Tongue (tissue), 2 donors: ENCODE results near the gene IFT172. TPM values are rescaled to one million over a fixed set of nuclear protein-coding genes. Genes with fewer than 3 reads are reported as not detected.

ENCODE experiments used
- DNase-seq: peaks from one replicate; pipeline ENCODE4 v3.0.0-alpha.2; 2015
- total RNA-seq: library from RNA; depleted of rRNA; stranded (reverse); fragments of >200 nt; gene quantifications from one replicate; pipeline ENCODE4 v1.2.3, GENCODE V29; 2014

The IFT172 gene
- total RNA-seq, 1 donor from 2014 or later, result 23.1 TPM

DNA sequence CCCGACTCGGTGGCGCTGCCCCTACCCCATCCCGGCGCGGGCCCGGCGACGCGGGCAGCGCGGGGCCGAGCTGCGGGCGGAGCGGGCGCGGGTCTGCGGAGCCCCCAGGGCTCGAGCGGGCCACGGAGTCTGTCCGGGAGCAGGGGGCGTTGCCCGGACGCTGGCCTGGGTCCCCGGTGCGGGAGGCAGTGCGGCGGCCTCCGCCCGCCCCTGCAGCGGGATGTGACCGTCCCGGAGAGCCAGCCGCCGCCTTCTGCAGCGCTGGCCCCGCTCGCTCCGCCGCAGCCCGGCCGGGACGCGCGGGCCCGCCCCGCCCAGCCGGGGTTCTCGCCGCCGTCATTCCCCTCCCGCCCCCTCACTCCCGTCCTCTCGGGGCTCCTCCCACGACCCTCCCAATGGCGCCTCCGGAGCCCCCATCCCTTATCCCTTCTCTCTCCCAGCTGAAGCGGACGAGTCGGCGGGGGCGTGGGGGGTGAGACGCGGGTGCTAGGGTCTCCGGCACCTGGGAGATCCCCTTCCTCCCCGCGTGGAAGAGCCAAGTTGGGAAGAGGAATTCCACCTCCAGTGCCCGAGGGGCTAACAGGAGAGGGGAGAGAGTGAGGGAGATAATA, 5.5 kb upstream of the IFT172 start, which contains the start of gene FNDC4:
FNDC4 (minus strand) TSS at position 257 of the 611 bp plus-strand sequence. CDS start 521 bp downstream, outside the sequence.
- DNase-seq, result peak; percentile 54

- no peak for DNase-seq
Measured at GRCh38 chr2:27494284-27494943, 4.9 kb upstream of the IFT172 start.

- no peak for DNase-seq
Measured at GRCh38 chr2:27493948-27494283, 4.4 kb upstream of the IFT172 start.

- no peak for DNase-seq
Measured at GRCh38 chr2:27492557-27492956, 3.0 kb upstream of the IFT172 start.

DNA sequence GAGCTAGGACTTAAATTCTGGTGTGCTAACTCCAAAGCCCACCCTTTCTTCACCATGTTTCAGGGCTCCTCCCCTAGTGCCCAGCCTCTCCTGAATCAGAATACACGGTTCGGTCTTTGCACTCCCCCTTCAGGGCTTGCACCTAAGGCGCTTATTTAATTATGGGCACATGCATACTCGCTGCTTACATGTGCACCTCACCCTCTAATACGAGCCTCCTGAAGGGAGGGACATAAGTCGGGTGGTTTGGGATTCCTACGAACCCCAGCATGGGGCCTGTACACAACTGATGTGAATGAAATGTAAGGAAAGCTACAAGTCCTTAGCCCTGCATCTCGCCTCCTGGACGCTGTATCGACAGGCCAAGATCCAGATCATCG, 435 bp downstream of the IFT172 start:
- peak; percentile 43 for DNase-seq

DNA sequence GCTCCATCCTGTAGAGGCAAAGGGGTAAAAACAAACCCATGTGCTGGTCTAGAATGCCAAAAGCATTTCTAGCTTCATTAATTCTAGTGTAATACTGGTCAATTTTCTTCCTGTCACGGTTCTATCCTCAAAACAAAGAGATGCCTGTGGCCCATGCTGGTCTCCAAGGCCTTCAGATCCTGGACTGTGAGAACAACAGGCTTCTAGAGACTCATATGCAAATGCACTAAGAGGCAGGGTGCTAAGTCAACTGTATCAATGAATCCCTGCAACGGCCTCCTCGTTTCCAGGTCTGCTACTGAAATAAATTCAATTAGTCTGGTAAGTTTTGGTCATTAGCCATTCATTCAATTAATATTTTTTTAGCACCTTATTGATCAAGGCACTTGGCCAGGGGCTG, 4.0 kb downstream of the IFT172 start:
- no peak for DNase-seq

- DNase-seq, result no peak
Measured at GRCh38 chr2:27471961-27472360, 17.6 kb downstream of the IFT172 start.

GRCh38 chr2:27464443-27464842, 25.1 kb downstream of the IFT172 start:
- DNase-seq, result no peak

- no peak for DNase-seq
Measured at GRCh38 chr2:27461118-27461517, 28.4 kb downstream of the IFT172 start.

DNA sequence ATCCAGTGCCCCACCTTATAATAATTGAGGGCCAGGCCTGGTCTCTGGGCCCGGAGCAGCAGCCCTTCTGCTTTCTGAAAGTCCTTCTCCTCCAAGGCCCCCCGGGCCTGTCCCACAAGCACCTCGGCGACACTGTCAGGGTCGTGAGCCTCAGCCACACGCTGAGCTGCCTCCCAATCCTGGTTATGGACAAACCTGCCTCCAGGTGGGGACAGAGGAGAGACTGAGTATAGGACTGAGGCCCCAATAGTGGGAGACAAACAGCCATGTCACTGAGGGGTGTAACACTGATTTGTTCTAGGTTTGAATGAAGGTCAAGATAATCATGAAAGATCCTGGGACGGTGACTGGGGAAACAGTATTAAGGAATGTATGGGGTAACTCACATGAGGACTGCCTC, 35.6 kb downstream of the IFT172 start:
- DNase-seq, result no peak

DNA sequence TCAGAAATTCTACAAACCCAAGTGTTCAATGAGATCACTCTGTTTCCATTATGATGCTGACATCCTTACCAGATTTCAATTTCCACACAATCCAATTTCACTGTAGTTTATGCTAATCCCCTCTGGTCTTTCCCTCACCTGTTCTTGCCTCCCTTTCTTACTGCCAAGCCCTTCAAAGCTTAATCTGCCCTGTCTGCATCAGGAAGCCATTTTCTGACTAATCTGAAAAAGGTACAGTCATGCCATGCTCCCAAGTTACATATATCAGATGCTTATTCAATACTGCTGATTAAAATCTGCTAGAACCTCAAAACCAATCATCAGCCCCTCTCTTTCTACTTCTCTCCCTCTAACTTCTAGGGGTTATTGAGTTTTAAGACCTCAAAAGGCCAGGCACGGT, 38.4 kb downstream of the IFT172 start:
- no peak for DNase-seq

GRCh38 chr2:27448381-27448780, 41.2 kb downstream of the IFT172 start:
- no peak for DNase-seq

DNA sequence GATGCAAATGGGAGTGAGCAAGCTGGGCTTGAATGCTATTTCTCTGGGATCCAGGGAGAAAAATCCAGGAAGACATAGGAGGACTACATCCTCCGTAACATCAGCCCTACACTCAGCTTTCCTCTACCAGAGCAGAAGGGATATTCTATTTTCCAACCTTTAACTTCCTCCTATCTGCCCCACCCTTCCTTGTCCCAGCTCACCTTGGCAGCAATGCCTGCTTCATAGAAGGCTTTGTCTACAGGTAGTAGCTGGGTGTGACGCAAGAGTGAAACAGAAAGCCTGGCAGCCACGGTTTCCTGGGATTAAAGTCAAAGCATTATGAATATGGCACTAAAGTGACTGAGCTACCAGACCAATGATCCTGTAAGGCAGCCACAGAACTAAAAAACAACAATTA, 43.5 kb downstream of the IFT172 start:
- no peak for DNase-seq

DNA sequence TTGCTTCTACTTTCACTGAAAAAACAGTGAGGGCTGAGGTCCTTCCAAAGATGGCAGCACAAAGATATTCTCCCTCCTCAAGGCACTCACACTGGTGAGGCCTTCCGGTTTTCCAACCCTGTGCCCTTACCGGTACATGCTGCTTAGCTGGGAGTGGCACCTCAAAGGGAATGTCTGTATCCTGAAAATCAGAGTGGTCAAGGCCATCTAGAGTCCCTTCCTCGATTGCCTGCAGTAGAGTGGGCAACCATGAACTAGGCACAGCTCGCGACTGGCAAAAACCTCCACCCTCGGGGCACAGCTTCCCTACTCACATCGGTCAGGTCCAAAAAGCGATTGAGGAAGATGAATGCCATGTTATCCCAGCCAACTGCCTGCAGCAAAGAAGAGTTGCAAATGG, 43.9 kb downstream of the IFT172 start:
- no peak for DNase-seq

DNA sequence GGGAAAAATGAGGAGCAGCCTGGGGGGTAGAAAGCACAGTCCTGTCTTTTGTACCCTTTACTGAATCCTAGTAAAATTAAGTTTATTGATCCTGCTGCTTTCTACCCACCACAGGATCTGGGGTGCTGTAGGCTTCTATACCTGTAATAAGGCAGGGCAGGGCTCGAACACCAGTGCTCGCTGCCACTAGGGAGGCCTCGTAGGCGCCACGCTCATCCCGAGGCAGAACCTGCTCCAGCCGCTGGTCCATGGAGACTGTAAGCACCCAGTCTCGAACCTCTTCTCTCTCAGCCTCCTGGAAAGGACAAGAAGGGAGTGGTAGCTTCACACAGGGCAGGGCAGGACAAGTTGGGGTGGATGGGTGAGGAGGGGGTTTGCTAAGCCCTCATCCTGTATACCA, 44.4 kb downstream of the IFT172 start:
- DNase-seq, result no peak

DNA sequence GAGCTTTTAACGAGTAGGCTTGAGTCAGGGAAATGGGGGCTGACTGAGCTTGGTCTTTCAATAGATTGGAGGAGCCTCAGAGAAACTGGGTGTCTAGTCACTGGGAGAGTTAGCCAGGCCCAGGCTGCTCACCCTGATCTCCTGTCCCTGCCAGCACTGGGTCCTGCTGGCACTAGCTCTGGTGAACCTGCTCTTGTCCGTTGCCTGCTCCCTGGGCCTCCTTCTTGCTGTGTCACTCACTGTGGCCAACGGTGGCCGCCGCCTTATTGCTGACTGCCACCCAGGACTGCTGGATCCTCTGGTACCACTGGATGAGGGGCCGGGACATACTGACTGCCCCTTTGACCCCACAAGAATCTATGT, 46.6 kb downstream of the IFT172 start:
- peak; percentile 13 for DNase-seq

GRCh38 chr2:27441958-27442919, 47.3 kb downstream of the IFT172 start, which contains the start of gene KRTCAP3:
Gene KRTCAP3, plus strand, starts transcription at chr2:27442381. Its CDS starts 32 bp downstream, at chr2:27442413.
- DNase-seq, result peak; percentile 57

- DNase-seq, result no peak
Measured at GRCh38 chr2:27441226-27441926, 48.2 kb downstream of the IFT172 start.

DNA sequence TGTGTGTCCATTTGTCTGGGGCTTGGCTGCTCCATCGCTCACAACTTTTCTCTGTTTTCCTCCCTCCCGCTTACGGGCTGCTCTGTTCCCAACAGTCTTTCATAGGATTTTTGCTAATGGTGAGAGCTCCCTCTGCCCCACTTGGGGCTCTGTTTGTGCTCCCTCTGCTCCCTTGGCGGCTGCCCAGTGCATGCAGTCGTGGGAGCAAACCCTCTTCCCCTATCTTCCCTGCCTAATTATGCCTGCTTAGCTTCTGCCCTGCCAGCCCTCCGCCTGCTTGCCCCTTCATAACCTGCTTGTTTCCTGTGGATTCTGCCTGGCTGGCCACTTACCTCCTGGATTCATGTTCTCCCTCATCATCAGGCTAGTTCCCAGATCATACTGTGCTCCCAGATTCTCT, 53.9 kb downstream of the IFT172 start:
- no peak for DNase-seq

DNA sequence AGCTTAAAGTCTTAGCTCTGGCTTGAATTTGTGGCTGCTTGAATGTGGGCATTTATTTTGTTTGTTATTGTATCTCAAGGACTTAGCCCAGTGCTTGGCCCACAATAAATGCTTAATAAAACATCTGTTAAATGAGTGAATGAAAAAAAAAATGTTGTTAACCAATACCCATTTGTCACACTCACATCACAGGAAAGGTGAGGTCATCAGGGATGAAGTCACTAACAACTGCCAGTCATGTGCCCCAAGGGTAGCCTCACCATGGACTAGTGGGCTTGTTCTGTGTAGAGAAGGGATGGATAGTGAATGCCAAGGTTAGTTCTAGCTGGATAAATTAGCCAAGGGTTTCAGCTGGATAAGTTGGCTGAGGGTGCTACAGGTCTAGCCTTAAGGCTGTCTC, 58.1 kb downstream of the IFT172 start:
- no peak for DNase-seq

DNA sequence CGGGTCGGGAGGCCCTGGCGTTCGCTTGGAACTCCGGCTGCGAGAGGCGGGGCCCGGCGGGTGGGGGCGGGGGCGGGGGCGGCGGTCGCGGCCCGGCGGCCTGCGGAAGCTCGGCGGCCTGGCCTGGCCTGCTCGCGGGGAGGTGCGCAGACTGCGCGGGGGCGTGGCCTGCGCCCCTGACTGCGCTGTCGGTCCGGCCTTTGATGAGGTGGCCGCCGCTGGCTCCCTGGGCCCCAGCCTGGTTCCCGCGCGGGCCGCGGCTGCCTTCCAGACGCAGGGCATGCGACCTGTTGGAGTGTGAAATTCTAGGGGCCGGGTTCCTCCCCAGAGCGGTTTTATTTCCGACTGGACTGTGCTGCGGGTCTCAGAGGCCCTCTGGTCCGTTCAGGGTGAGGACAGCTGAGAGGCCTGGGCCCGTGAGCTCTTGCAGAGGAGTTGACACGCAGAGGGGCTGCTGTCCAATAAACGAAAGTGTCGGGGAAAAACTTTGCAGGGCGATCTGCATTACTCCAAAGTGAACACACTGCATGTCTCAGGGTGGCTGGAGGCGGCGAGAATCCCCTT, 60.5 kb downstream of the IFT172 start:
- DNase-seq, result peak; percentile 88
